ENCODE measurements around the gene ABHD11.
"Not testable (repeated sequence)": the region's sequence is repeated elsewhere in the genome, so short reads cannot be mapped to it uniquely, and the experiment has no call there.

Gene ABHD11

GRCh38 chr7:73738612-73739386 lies at the start of gene ABHD11:
ABHD11 (minus strand) TSS chr7:73738802; CDS start chr7:73738770, 32 bp downstream.
- DNase-seq (peak; percentile 97 to 98), ATAC-seq (peak; percentile 90)
- Mint-ChIP-seq H3K4me3 (peak within 1 kb of the TSS; percentile 94 to 99), H3K27me3 (no peaks in the 10 kb centered on the region), H3K27ac (peak within 1 kb of the TSS; percentile 97 to 98), H3K4me1 (peaks cover 30% of the 10 kb centered on the region), H3K9me3 (no peaks in the 10 kb centered on the region)

GRCh38 chr7:73787786-73788048 lies 49.1 kb upstream of the ABHD11 start:
- H3K27ac Mint-ChIP-seq, H3K27me3 Mint-ChIP-seq, H3K4me1 Mint-ChIP-seq, DNase-seq, H3K9me3 Mint-ChIP-seq, ATAC-seq, H3K4me3 Mint-ChIP-seq: not testable (repeated sequence)

- no peak for ATAC-seq
- H3K4me3 Mint-ChIP-seq: no peak overlapping the region
- no peak for DNase-seq
- H3K27me3 Mint-ChIP-seq: no peaks in the 10 kb centered on the region
- H3K9me3 Mint-ChIP-seq: peaks cover 0 to 4% of the 10 kb centered on the region in 2 donors
- H3K27ac Mint-ChIP-seq: no peak overlapping the region
- H3K4me1 Mint-ChIP-seq: no peaks in the 10 kb centered on the region
Measured at GRCh38 chr7:73786588-73786987, 48.0 kb upstream of the ABHD11 start.

GRCh38 chr7:73779517-73779916 lies 40.9 kb upstream of the ABHD11 start:
- Mint-ChIP-seq H3K27me3 (peaks cover 1% of the 10 kb centered on the region), H3K9me3 (peaks cover 0 to 5% of the 10 kb centered on the region in 2 donors), H3K4me1 (no peaks in the 10 kb centered on the region), H3K4me3 (no peak overlapping the region), H3K27ac (no peak overlapping the region)
- ATAC-seq: no peak
- no peak for DNase-seq

- Mint-ChIP-seq H3K4me1 (no peaks in the 10 kb centered on the region), H3K9me3 (peaks cover 0 to 5% of the 10 kb centered on the region in 2 donors), H3K27me3 (peaks cover 8% of the 10 kb centered on the region), H3K27ac (no peak overlapping the region), H3K4me3 (no peak overlapping the region)
- no peak for DNase-seq
- ATAC-seq: no peak
Measured at GRCh38 chr7:73778801-73779389, 40.3 kb upstream of the ABHD11 start.

GRCh38 chr7:73774923-73775322 lies 36.3 kb upstream of the ABHD11 start:
- Mint-ChIP-seq H3K4me3 (no peak overlapping the region), H3K27me3 (peaks cover 41% of the 10 kb centered on the region), H3K9me3 (no peaks in the 10 kb centered on the region), H3K4me1 (peaks cover 16% of the 10 kb centered on the region), H3K27ac (no peak overlapping the region)
- ATAC-seq (no peak), DNase-seq (no peak)

GRCh38 chr7:73773700-73774517 lies 35.3 kb upstream of the ABHD11 start:
- DNase-seq (no peak), ATAC-seq (no peak)
- Mint-ChIP-seq H3K4me3 (no peak overlapping the region), H3K27me3 (peaks cover 51% of the 10 kb centered on the region), H3K4me1 (peaks cover 20% of the 10 kb centered on the region), H3K27ac (peak overlapping the region in 1 of 2 donors; percentile 42), H3K9me3 (no peaks in the 10 kb centered on the region)

- no peak overlapping the region for H3K27ac Mint-ChIP-seq
- H3K4me3 Mint-ChIP-seq: peak overlapping the region; percentile 39 to 71
- no peak for DNase-seq
- H3K9me3 Mint-ChIP-seq: peaks cover 4 to 7% of the 10 kb centered on the region in 2 donors
- H3K27me3 Mint-ChIP-seq: peaks cover 67% of the 10 kb centered on the region
- peaks cover 20% of the 10 kb centered on the region for H3K4me1 Mint-ChIP-seq
- ATAC-seq: no peak
Measured at GRCh38 chr7:73770860-73771670, 32.5 kb upstream of the ABHD11 start.

GRCh38 chr7:73770002-73770859 lies 31.6 kb upstream of the ABHD11 start, which contains the start of gene CLDN3:
CLDN3 (minus strand) TSS chr7:73770270; CDS start chr7:73770049, 221 bp downstream.
- Mint-ChIP-seq H3K4me3 (peak within 1 kb of the TSS; percentile 39 to 74), H3K27me3 (peaks cover 67% of the 10 kb centered on the region)

GRCh38 chr7:73769481-73770001 lies 30.9 kb upstream of the ABHD11 start:
- peaks cover 66% of the 10 kb centered on the region for H3K27me3 Mint-ChIP-seq
- H3K27ac Mint-ChIP-seq: no peak overlapping the region
- peaks cover 4 to 7% of the 10 kb centered on the region in 2 donors for H3K9me3 Mint-ChIP-seq
- peaks cover 20% of the 10 kb centered on the region for H3K4me1 Mint-ChIP-seq
- ATAC-seq: no peak
- no peak for DNase-seq
- peak overlapping the region; percentile 32 to 74 for H3K4me3 Mint-ChIP-seq

More at GRCh38 chr7:73770002-73770859, 31.6 kb upstream of the ABHD11 start, which contains the start of gene CLDN3:
- Mint-ChIP-seq H3K27ac (no peak within 1 kb of the TSS), H3K4me1 (peaks cover 20% of the 10 kb centered on the region), H3K9me3 (peaks cover 4 to 7% of the 10 kb centered on the region in 2 donors)
- DNase-seq (no peak), ATAC-seq (no peak)

- Mint-ChIP-seq H3K4me1 (peaks cover 20% of the 10 kb centered on the region), H3K27ac (no peak overlapping the region), H3K27me3 (peaks cover 59% of the 10 kb centered on the region), H3K9me3 (peaks cover 4 to 7% of the 10 kb centered on the region in 2 donors), H3K4me3 (peak overlapping the region in 1 of 2 donors; percentile 74)
- no peak for ATAC-seq
- DNase-seq: no peak
Measured at GRCh38 chr7:73768641-73769480, 30.3 kb upstream of the ABHD11 start.

- no peak overlapping the region for H3K4me3 Mint-ChIP-seq
- peak overlapping the region in 1 of 2 donors; percentile 19 for H3K27ac Mint-ChIP-seq
- peaks cover 44% of the 10 kb centered on the region for H3K27me3 Mint-ChIP-seq
- no peak for ATAC-seq
- H3K4me1 Mint-ChIP-seq: peaks cover 20% of the 10 kb centered on the region
- DNase-seq: no peak
- peaks cover 4 to 7% of the 10 kb centered on the region in 2 donors for H3K9me3 Mint-ChIP-seq
Measured at GRCh38 chr7:73766556-73767229, 28.1 kb upstream of the ABHD11 start.

GRCh38 chr7:73762659-73762999 lies 24.0 kb upstream of the ABHD11 start:
- Mint-ChIP-seq H3K27ac (no peak overlapping the region), H3K4me3 (no peak overlapping the region), H3K4me1 (no peaks in the 10 kb centered on the region), H3K9me3 (peaks cover 1 to 3% of the 10 kb centered on the region in 2 donors), H3K27me3 (peaks cover 3% of the 10 kb centered on the region)
- DNase-seq: no peak
- no peak for ATAC-seq

All from stimulated activated naive CD8-positive, alpha-beta T cell treated with anti-CD3 and anti-CD28 coated beads, Interleukin-15, amount 100 ng/mL, for 72 hours (primary cell).